PC-9 (cell line): Measurements from ENCODE around the gene RIPK3.
A peak's percentile ranks its signal among the peaks of the same experiment; 100 is the strongest.

Experiments used
- EZH2 ChIP-seq: fragments of 200-600 bp; sonication (generic); IDR thresholded peaks from 2 replicates; pipeline ENCODE4 v1.8.0; 2017; ENCODE audit warnings: antibody characterized with exemption, low read depth
- TF ChIP-seq, protein P1 (sequence below): fragments of 200-600 bp; sonication (generic); conservative IDR thresholded peaks from 2 replicates; pipeline ENCODE4 v1.6.1; 2017; ENCODE audit warnings: mixed run types, antibody characterized with exemption, mild to moderate bottlenecking, moderate library complexity

- TF ChIP-seq, protein P1, sequence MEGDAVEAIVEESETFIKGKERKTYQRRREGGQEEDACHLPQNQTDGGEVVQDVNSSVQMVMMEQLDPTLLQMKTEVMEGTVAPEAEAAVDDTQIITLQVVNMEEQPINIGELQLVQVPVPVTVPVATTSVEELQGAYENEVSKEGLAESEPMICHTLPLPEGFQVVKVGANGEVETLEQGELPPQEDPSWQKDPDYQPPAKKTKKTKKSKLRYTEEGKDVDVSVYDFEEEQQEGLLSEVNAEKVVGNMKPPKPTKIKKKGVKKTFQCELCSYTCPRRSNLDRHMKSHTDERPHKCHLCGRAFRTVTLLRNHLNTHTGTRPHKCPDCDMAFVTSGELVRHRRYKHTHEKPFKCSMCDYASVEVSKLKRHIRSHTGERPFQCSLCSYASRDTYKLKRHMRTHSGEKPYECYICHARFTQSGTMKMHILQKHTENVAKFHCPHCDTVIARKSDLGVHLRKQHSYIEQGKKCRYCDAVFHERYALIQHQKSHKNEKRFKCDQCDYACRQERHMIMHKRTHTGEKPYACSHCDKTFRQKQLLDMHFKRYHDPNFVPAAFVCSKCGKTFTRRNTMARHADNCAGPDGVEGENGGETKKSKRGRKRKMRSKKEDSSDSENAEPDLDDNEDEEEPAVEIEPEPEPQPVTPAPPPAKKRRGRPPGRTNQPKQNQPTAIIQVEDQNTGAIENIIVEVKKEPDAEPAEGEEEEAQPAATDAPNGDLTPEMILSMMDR = peak; percentile 73
- no peak for TF ChIP-seq EZH2
Measured at GRCh38 chr14:24296341-24297157, 43.2 kb downstream of the RIPK3 start.
